Keratinocyte (primary cell): ENCODE measurements around the gene GALR1.

Source experiments
- EZH2 ChIP-seq: IDR thresholded peaks from one replicate; pipeline ENCODE4 v1.6.1; 2012; ENCODE audit warnings: inconsistent platforms, mild to moderate bottlenecking, low read length, moderate library complexity
- TF ChIP-seq, protein P1 (sequence below), 3 experiments: IDR thresholded peaks in 1 of 3; conservative IDR thresholded peaks in 1 of 3; optimal IDR thresholded peaks in 1 of 3; 2 replicates in 2 of 3; 3 replicates in 1 of 3; pipeline versions ENCODE3 to v1.5.1; 2011; ENCODE audit warnings: low read length in 3 of 3, mild to moderate bottlenecking in 3 of 3, moderate library complexity in 2 of 3, control low read depth in 1 of 3, inconsistent platforms in 1 of 3; ENCODE audit not compliant: insufficient read depth in 2 of 3; ENCODE audit errors: extremely low read depth in 1 of 3

DNA sequence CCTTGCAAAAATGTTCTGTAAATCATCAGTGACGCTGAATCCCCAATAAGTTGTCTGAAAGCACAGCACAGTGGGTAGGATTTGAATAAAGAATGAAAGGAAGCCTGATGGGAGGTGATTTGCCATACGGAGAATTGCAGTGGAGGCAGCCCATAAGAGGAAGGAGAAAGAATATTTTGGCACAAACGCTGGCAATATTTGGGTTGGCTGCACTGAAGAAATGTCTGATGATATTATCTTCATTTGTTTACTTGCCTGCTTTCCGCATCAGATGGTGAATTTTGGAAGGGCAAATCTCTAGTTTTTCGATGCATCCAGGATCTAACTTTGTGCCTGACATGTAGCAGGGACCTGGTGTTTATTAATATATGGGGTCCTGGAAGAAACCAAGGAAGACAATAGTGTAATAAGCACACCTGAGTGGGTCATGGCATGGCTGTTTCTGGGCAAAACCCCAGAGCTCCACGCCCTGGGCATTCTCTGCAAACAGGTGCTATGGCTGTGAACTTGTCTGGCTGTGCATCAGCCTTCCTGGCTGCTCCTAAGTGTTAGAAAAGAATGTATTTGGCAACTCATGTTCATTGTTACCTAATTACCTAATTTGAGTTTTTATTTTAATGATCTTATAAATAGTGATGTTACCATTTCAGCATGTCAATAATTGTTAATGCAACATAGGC lies 5.9 kb downstream of the GALR1 start:
- TF ChIP-seq, protein P1, sequence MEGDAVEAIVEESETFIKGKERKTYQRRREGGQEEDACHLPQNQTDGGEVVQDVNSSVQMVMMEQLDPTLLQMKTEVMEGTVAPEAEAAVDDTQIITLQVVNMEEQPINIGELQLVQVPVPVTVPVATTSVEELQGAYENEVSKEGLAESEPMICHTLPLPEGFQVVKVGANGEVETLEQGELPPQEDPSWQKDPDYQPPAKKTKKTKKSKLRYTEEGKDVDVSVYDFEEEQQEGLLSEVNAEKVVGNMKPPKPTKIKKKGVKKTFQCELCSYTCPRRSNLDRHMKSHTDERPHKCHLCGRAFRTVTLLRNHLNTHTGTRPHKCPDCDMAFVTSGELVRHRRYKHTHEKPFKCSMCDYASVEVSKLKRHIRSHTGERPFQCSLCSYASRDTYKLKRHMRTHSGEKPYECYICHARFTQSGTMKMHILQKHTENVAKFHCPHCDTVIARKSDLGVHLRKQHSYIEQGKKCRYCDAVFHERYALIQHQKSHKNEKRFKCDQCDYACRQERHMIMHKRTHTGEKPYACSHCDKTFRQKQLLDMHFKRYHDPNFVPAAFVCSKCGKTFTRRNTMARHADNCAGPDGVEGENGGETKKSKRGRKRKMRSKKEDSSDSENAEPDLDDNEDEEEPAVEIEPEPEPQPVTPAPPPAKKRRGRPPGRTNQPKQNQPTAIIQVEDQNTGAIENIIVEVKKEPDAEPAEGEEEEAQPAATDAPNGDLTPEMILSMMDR (optimal IDR thresholded peaks at IDR 0.05 in 1 of 3, IDR thresholded peaks at IDR 0.05 in 1 of 3, conservative IDR thresholded peaks at IDR 0.05 in 1 of 3; ENCODE audit: extremely low read depth in 1 of 3, insufficient read depth in 2 of 3, low read length in 3 of 3), result no peak
- TF ChIP-seq EZH2, result no peak
